ENCODE data around the gene SLC2A4RG. TPM values are rescaled to one million over a fixed set of nuclear protein-coding genes. Genes with fewer than 3 reads are reported as not detected.

SLC2A4RG gene
- total and polyA plus RNA-seq, 2 of the 13 experiments (the other 11 are each of a cell fraction or from before 2014, with no cell fraction given): 91.4 to 95.9 TPM

GRCh38 chr20:63737945-63738686 lies 1.5 kb upstream of the SLC2A4RG start (continued):
- TF ChIP-seq ZNF609 (CRISPR knock-in tag; IDR thresholded peaks at IDR 0.05; ENCODE audit: borderline replicate concordance): peak; percentile 88
- TF ChIP-seq MED13 (CRISPR knock-in tag; IDR thresholded peaks at IDR 0.05): peak; percentile 98
- TF ChIP-seq ZNF446 (CRISPR knock-in tag; IDR thresholded peaks at IDR 0.05): peak; percentile 49
- TF ChIP-seq ZBTB44 (CRISPR knock-in tag; IDR thresholded peaks at IDR 0.05): no peak; the same call in 1 of the 2 replicates
- TF ChIP-seq ZNF512B (CRISPR knock-in tag; IDR thresholded peaks at IDR 0.05; ENCODE audit: borderline replicate concordance): peak; percentile 90
- peak; percentile 41; the same call in 1 of the 2 replicates for TF ChIP-seq STAG1 (CRISPR knock-in tag; IDR thresholded peaks at IDR 0.05)
- no peak for TF ChIP-seq IKZF1 (IDR thresholded peaks at IDR 0.05)
- TF ChIP-seq CBX1 (IDR thresholded peaks at IDR 0.05; ENCODE audit: low read depth): peak; percentile 97
- no peak for TF ChIP-seq U2AF1 (optimal IDR thresholded peaks at IDR 0.05; ENCODE audit: low read depth, low read length)
- no peak for TF ChIP-seq SCMH1 (CRISPR knock-in tag; IDR thresholded peaks at IDR 0.05; ENCODE audit: borderline replicate concordance)
- peak; percentile 95; the same call in 1 of the 2 replicates for TF ChIP-seq BATF2 (CRISPR knock-in tag; IDR thresholded peaks at IDR 0.05)
- TF ChIP-seq ZNF343 (CRISPR knock-in tag; IDR thresholded peaks at IDR 0.05): peak; percentile 94; the same call in 1 of the 2 replicates
- TF ChIP-seq ATF7 (IDR thresholded peaks at IDR 0.05): no peak
- peak; percentile 85 for TF ChIP-seq ATF7 (CRISPR knock-in tag; IDR thresholded peaks at IDR 0.05)
- TF ChIP-seq NR1H2 (CRISPR knock-in tag; IDR thresholded peaks at IDR 0.05; ENCODE audit: borderline replicate concordance, low read depth): peak; percentile 71; the same call in 1 of the 2 replicates
- no peak for TF ChIP-seq KDM5A (IDR thresholded peaks at IDR 0.05; ENCODE audit: borderline replicate concordance, low read length)
- TF ChIP-seq ZNF564 (CRISPR knock-in tag; IDR thresholded peaks at IDR 0.05): peak; percentile 87
- TF ChIP-seq TOPORS (CRISPR knock-in tag; IDR thresholded peaks at IDR 0.05): no peak; the same call in 1 of the 2 replicates
- no peak for TF ChIP-seq ZNF644 (CRISPR knock-in tag; IDR thresholded peaks at IDR 0.05; ENCODE audit: low read depth)
- TF ChIP-seq ZNF432 (CRISPR knock-in tag; IDR thresholded peaks at IDR 0.05; ENCODE audit: borderline replicate concordance): no peak

Measured in HepG2 (cell line).